BLaER1 treated with 17β-estradiol and CSF1 and Interleukin-3, amounts not matched to agents 10 nM and 100 nM (cell line): ENCODE measurements around the gene BEST4.
"Not testable (repeated sequence)": the region's sequence is repeated elsewhere in the genome, so short reads cannot be mapped to it uniquely, and the experiment has no call there.

Source experiments
- H3K27ac ChIP-seq, 11 experiments: shearing (Covaris generic); formaldehyde crosslinking; 2 replicates each; pipeline ENCODE4 v1.8.1; 2022
- H3K27me3 ChIP-seq, 11 experiments: shearing (Covaris generic); formaldehyde crosslinking; 2 replicates each; pipeline ENCODE4 v1.8.1; 2022
- H3K36me3 ChIP-seq, 11 experiments: shearing (Covaris generic); formaldehyde crosslinking; 2 replicates each; pipeline ENCODE4 v1.8.1; 2022
- H3K4me1 ChIP-seq, 10 experiments: shearing (Covaris generic); formaldehyde crosslinking; 2 replicates each; pipeline ENCODE4 v1.8.1; 2022
- H3K4me2 ChIP-seq, 11 experiments: shearing (Covaris generic); formaldehyde crosslinking; 2 replicates each; pipeline ENCODE4 v1.8.1; 2022
- H3K4me3 ChIP-seq, 10 experiments: shearing (Covaris generic); formaldehyde crosslinking; 2 replicates each; pipeline ENCODE4 v1.8.1; 2022
- H3K9ac ChIP-seq, 11 experiments: shearing (Covaris generic); formaldehyde crosslinking; 2 replicates each; pipeline ENCODE4 v1.8.1; 2022
- H3K9me3 ChIP-seq, 11 experiments: shearing (Covaris generic); formaldehyde crosslinking; replicated peaks in 1 of 11; 2 replicates each; pipeline ENCODE4 v1.8.1; 2022
- H4K20me1 ChIP-seq, 11 experiments: shearing (Covaris generic); formaldehyde crosslinking; 2 replicates each; pipeline ENCODE4 v1.8.1; 2022
- Cebpa-rat ChIP-seq, 11 experiments: shearing (Covaris generic); IDR thresholded peaks; 2 replicates each; pipeline ENCODE4 v1.8.1; 2022

The BEST4 gene

DNA sequence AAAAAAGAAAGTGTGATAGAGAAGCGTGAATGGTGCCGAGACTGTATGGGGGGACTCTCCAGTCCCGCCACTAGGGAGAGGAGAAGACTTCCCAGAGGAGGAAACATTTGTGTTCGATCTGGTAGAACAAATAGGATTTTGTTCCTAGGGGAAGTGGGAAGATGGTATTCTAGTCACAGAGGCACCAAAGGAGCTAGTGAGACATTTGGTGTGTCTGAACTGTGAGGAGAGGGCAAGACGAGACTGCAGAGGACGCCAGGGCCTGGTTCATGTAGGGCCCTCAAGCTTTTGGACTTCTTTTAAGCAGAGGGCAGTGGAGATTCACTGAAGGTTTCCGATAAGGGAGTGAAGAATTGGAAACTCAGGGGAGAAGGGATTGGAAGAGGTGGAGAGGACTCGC lies 23.3 kb upstream of the BEST4 start:
- peak overlapping the region; percentile 8 to 100 (median 99); a peak in 20 of 22 replicates for H3K27ac ChIP-seq
- H3K4me3 ChIP-seq: no peak overlapping the region
- peaks cover 6 to 24% (median 7%) of the 10 kb centered on the region in 11 experiments; a peak in 21 of 22 replicates for H3K36me3 ChIP-seq
- H3K4me1 ChIP-seq: peaks cover 85 to 98% (median 92%) of the 10 kb centered on the region in 10 experiments
- H4K20me1 ChIP-seq: no peaks in the 10 kb centered on the region; a peak in 1 of 22 replicates
- H3K9me3 ChIP-seq: no peaks in the 10 kb centered on the region
- peak overlapping the region; percentile 90 to 99 (median 92) for H3K4me2 ChIP-seq
- TF ChIP-seq Cebpa-rat (IDR thresholded peaks at IDR 0.05): no peak
- peak overlapping the region in 10 of 11 experiments; percentile 21 to 96 (median 90); a peak in 16 of 22 replicates for H3K9ac ChIP-seq
- H3K27me3 ChIP-seq: no peaks in the 10 kb centered on the region

DNA sequence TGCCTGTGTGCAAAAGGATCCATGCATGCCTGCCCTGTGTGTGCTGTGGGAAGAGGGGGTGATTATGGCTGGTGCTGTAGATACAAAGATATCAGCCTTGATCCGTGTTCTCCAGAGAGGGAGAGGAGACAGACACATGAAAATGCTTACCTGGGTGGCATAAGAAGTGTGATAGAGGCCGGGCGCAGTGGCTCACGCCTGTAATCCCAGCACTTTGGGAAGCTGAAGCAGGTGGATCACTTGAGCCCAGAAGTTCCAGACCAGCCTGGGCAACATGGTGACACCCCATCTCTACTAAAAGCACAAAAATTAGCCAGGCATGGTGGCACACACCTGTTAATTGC lies 22.8 kb upstream of the BEST4 start:
- H3K9ac ChIP-seq: peak overlapping the region; percentile 83 to 96 (median 90)
- H4K20me1 ChIP-seq, H3K27me3 ChIP-seq, H3K9me3 ChIP-seq: not testable (repeated sequence)
- peaks cover 90 to 100% (median 97%) of the 10 kb centered on the region in 10 experiments for H3K4me1 ChIP-seq
- H3K27ac ChIP-seq: peak overlapping the region; percentile 98 to 100 (median 99)
- H3K4me3 ChIP-seq: 0 out of 20 replicates have a peak overlapping the region, but pooled peaks of 1 of the 10 experiments have one; percentile 28
- peaks cover 11 to 26% (median 12%) of the 10 kb centered on the region in 11 experiments for H3K36me3 ChIP-seq
- H3K4me2 ChIP-seq: peak overlapping the region; percentile 90 to 99 (median 92)

GRCh38 chr1:44810101-44810761 lies 22.3 kb upstream of the BEST4 start:
- no peaks in the 10 kb centered on the region; a peak in 1 of 22 replicates for H4K20me1 ChIP-seq
- peak overlapping the region; percentile 90 to 99 (median 92) for H3K4me2 ChIP-seq
- peak overlapping the region in 4 of 10 experiments; percentile 13 to 41 (median 22); a peak in 3 of 20 replicates for H3K4me3 ChIP-seq
- H3K36me3 ChIP-seq: peaks cover 16 to 26% (median 17%) of the 10 kb centered on the region in 11 experiments
- H3K4me1 ChIP-seq: peaks cover 93 to 100% (median 97%) of the 10 kb centered on the region in 10 experiments
- peak overlapping the region; percentile 98 to 100 (median 99) for H3K27ac ChIP-seq
- peak overlapping the region; percentile 83 to 96 (median 90) for H3K9ac ChIP-seq
- TF ChIP-seq Cebpa-rat (IDR thresholded peaks at IDR 0.05): no peak
- H3K27me3 ChIP-seq: no peaks in the 10 kb centered on the region
- no peaks in the 10 kb centered on the region for H3K9me3 ChIP-seq

GRCh38 chr1:44808938-44809917 lies 21.3 kb upstream of the BEST4 start:
- peak overlapping the region; percentile 83 to 96 (median 90) for H3K9ac ChIP-seq
- H4K20me1 ChIP-seq: peaks cover 0 to 4% (median 0%) of the 10 kb centered on the region in 11 experiments; a peak in 3 of 22 replicates
- peak overlapping the region in 8 of 10 experiments; percentile 11 to 57 (median 33); a peak in 12 of 20 replicates for H3K4me3 ChIP-seq
- H3K27ac ChIP-seq: peak overlapping the region; percentile 98 to 100 (median 99)
- peak in 4 of 11 experiments; percentile 29 to 41 (median 35); a peak in 3 of 22 replicates for TF ChIP-seq Cebpa-rat (IDR thresholded peaks at IDR 0.05)
- H3K9me3 ChIP-seq: no peaks in the 10 kb centered on the region
- H3K4me2 ChIP-seq: peak overlapping the region; percentile 90 to 99 (median 92)
- peaks cover 25 to 29% (median 27%) of the 10 kb centered on the region in 11 experiments for H3K36me3 ChIP-seq
- H3K4me1 ChIP-seq: peaks cover 83 to 100% (median 96%) of the 10 kb centered on the region in 10 experiments
- no peaks in the 10 kb centered on the region for H3K27me3 ChIP-seq

- Histone ChIP-seq H3K27ac (peak within 1 kb of the TSS; percentile 98 to 100 (median 99)), H3K27me3 (no peaks in the 10 kb centered on the region), H3K4me3 (peak within 1 kb of the TSS in 9 of 10 experiments; percentile 11 to 57 (median 38); a peak in 15 of 20 replicates), H4K20me1 (peaks cover 0 to 13% (median 5%) of the 10 kb centered on the region in 11 experiments; a peak in 10 of 22 replicates), H3K4me2 (peak within 1 kb of the TSS; percentile 90 to 99 (median 92)), H3K9me3 (no peaks in the 10 kb centered on the region), H3K36me3 (peaks cover 35 to 38% (median 36%) of the 10 kb centered on the region in 11 experiments), H3K9ac (peak within 1 kb of the TSS; percentile 83 to 96 (median 90)), H3K4me1 (peaks cover 76 to 100% (median 97%) of the 10 kb centered on the region in 10 experiments)
- no peak for TF ChIP-seq Cebpa-rat (IDR thresholded peaks at IDR 0.05)
Measured at GRCh38 chr1:44808063-44808937, 20.3 kb upstream of the BEST4 start, which contains the start of gene BTBD19. BTBD19 (plus strand) TSS chr1:44808523; CDS start chr1:44808821, 298 bp downstream.

- Histone ChIP-seq H3K4me1 (peaks cover 77 to 100% (median 97%) of the 10 kb centered on the region in 10 experiments), H3K9me3 (no peaks in the 10 kb centered on the region), H3K4me3 (peak overlapping the region in 8 of 10 experiments; percentile 15 to 57 (median 39); a peak in 11 of 20 replicates)
Measured at GRCh38 chr1:44807364-44808062, 19.5 kb upstream of the BEST4 start.

GRCh38 chr1:44806704-44807363 lies 18.9 kb upstream of the BEST4 start, which contains the start of gene DYNLT4:
DYNLT4 (minus strand) TSS chr1:44807351; CDS start chr1:44806668, 683 bp downstream.
- H3K4me3 ChIP-seq: peak within 1 kb of the TSS in 9 of 10 experiments; percentile 15 to 57 (median 38); a peak in 13 of 20 replicates
- H3K9ac ChIP-seq: peak within 1 kb of the TSS; percentile 83 to 96 (median 90)
- no peak for TF ChIP-seq Cebpa-rat (IDR thresholded peaks at IDR 0.05)
- peak within 1 kb of the TSS; percentile 98 to 100 (median 99) for H3K27ac ChIP-seq
- H3K4me2 ChIP-seq: peak within 1 kb of the TSS; percentile 90 to 99 (median 92)
- H4K20me1 ChIP-seq: peaks cover 3 to 28% (median 20%) of the 10 kb centered on the region in 11 experiments; a peak in 15 of 22 replicates
- H3K4me1 ChIP-seq: peaks cover 80 to 100% (median 97%) of the 10 kb centered on the region in 10 experiments
- no peaks in the 10 kb centered on the region for H3K27me3 ChIP-seq
- no peaks in the 10 kb centered on the region for H3K9me3 ChIP-seq
- peaks cover 49 to 53% (median 51%) of the 10 kb centered on the region in 11 experiments for H3K36me3 ChIP-seq

More at GRCh38 chr1:44807364-44808062, 19.5 kb upstream of the BEST4 start:
- Histone ChIP-seq H4K20me1 (peaks cover 0 to 21% (median 13%) of the 10 kb centered on the region in 11 experiments; a peak in 13 of 22 replicates), H3K27ac (peak overlapping the region; percentile 98 to 100 (median 99)), H3K36me3 (peaks cover 42 to 46% (median 44%) of the 10 kb centered on the region in 11 experiments), H3K27me3 (no peaks in the 10 kb centered on the region), H3K9ac (peak overlapping the region; percentile 83 to 96 (median 90)), H3K4me2 (peak overlapping the region; percentile 90 to 99 (median 92))
- no peak; a peak in 1 of 22 replicates for TF ChIP-seq Cebpa-rat (IDR thresholded peaks at IDR 0.05)
